GM12864 (cell line): Measurements from ENCODE around the gene DR1.
A peak's percentile ranks its signal among the peaks of the same experiment; 100 is the strongest.
"Not testable (repeated sequence)": the region's sequence is repeated elsewhere in the genome, so short reads cannot be mapped to it uniquely, and the experiment has no call there.

Experiments
- DNase-seq: peaks from one replicate; pipeline ENCODE4 v3.0.0-alpha.2; 2011; ENCODE audit warnings: low read depth
- H3K4me3 ChIP-seq: 2 replicates; pipeline ENCODE4 v1.5.1; 2011; ENCODE audit warnings: mild to moderate bottlenecking, low read depth, low read length, control low read depth
- CTCF ChIP-seq: IDR thresholded peaks from 2 replicates; pipeline ENCODE4 v1.5.1; 2011; ENCODE audit warnings: low read depth, mild to moderate bottlenecking, moderate library complexity, low read length, control low read depth, inconsistent platforms; ENCODE audit errors: missing control alignments

The DR1 gene

DNA sequence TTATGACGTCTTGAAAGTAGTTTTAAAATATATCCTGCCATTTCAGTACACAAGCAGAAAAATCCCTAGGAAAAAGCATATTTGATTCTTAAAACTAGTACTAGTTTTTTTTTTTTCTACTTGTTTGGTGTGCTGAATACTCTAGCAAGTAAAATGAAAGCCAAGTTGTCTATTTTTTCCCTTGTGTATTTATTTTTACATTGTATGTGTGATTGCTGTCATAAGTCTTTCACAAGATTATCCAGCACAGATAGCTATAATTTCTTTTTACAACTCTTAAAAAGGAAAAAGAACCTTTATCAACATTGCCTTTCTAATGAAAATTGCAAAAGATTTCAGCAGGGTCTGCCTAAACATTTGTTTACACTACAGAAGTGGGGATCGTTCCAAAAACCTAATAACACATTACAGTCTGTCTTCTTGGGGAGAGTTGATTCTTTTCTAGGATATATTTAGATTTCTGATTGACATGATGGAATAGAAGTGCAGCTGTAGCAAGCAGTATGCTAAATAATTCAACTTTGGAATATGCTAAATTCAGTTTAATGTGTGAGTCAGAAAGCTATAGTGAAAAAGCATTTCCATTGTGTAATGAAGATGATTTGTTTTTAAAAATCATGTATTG lies 2.5 kb downstream of the DR1 start:
- peak overlapping the region; percentile 85 for H3K4me3 ChIP-seq
- TF ChIP-seq CTCF = no peak

GRCh38 chr1:93349231-93350135 lies 3.8 kb downstream of the DR1 start:
- no peak for DNase-seq
- no peak for TF ChIP-seq CTCF
- H3K4me3 ChIP-seq = peak overlapping the region; percentile 85

More for the DNA sequence above, 2.5 kb downstream of the DR1 start:
- DNase-seq = no peak

- H3K4me3 ChIP-seq = peak overlapping the region; percentile 23; the same call in 1 of the 2 replicates
- TF ChIP-seq CTCF = no peak
- DNase-seq = no peak
Measured at GRCh38 chr1:93350322-93350721, 4.6 kb downstream of the DR1 start.

DNA sequence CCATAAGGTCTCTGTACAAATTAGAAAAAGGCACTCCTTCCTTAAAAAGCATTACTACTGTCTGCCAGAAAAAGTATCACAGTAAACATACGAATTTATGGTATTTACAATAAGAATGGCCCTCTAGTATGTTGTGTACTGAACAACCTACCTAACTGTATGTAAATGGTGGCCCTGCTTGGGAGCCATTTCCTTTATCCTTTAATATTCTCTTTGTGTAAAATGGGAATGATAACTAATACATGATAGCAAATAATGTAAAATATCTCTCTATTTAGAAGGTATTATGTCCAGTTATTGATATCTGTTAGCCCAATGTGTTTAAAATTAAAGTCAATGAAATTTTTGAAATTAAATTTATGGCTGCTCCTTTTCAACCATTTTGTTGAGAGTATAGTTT lies 5.2 kb downstream of the DR1 start:
- no peak for DNase-seq
- no peak overlapping the region; the same call in 1 of the 2 replicates for H3K4me3 ChIP-seq
- no peak for TF ChIP-seq CTCF

DNA sequence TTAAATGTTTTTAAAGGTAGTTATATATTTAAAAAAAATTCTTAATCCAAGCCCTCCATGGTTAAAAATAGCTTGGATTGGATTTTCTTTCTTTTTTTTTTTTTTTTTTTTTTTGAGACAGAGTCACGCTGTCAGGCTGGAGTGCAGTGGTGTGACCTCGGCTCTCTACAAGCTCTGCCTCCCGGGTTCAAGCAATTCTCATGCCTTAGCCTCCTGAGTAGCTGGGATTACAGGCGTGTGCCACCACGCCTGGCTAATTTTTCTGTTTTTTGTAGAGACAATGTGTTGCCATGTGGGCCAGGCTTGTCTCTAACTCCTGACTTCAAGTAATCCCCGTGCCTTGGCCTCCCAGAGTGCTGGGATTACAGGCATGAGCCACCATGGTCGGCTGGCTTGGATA lies 5.6 kb downstream of the DR1 start:
- DNase-seq, H3K4me3 ChIP-seq: not testable (repeated sequence)

GRCh38 chr1:93352376-93352775 lies 6.7 kb downstream of the DR1 start:
- no peak for DNase-seq
- TF ChIP-seq CTCF = no peak
- no peak overlapping the region for H3K4me3 ChIP-seq

DNA sequence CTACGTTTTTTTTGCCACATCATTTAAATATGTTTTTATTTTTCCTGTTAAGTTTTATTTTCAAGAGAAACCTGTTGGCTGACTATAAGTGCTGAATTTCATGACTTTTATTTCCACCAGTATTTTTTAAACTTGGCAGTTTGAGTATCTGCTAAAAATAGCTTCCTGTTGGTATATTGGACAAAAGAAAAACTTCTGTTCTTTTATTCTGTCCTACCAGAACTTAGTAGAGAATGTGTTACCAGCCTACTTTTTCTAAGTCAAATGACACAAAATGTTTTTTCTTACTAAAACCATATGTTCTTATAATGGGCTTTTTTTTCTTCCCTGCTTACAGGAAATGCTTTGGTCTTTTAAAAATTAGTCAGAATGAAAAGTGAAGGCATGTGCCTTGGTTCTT lies 7.6 kb downstream of the DR1 start:
- H3K4me3 ChIP-seq = no peak overlapping the region
- DNase-seq = no peak
- TF ChIP-seq CTCF = no peak
